GM21526 (cell line): ENCODE results near the gene COQ7.

ENCODE experiments used
- ATAC-seq: cut with Tn5 transposase; IDR thresholded peaks from one replicate; pipeline ENCODE4 v1.9.1; 2021; ENCODE audit warnings: moderate library complexity; ENCODE audit not compliant: unreplicated experiment, low FRiP score

COQ7 gene

DNA sequence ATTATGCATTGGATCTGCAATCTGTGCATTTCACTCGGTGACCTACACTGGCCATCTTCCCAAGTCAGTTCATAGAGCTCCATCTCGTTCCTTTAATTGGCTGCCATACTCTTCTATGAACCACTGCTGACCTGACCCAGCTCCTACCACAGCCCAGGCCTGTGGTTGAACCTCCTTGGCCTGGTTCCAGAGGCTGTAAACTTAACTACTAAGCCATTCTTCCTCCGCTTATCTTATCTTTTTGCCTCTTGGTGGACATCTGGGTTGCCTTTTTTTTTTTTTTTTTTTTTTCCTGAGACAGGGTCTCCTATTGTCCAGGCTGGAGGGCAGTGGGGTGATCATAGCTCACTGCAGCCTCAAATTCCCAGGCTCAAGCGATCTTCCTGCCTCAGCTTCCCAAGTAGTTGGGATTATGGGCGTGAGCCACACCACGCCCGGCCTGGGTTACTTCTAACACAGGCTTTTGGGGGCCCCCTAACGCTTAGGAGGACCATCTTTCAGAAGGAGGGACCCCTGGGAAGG lies 18.3 kb downstream of the COQ7 start:
- no peak for ATAC-seq

DNA sequence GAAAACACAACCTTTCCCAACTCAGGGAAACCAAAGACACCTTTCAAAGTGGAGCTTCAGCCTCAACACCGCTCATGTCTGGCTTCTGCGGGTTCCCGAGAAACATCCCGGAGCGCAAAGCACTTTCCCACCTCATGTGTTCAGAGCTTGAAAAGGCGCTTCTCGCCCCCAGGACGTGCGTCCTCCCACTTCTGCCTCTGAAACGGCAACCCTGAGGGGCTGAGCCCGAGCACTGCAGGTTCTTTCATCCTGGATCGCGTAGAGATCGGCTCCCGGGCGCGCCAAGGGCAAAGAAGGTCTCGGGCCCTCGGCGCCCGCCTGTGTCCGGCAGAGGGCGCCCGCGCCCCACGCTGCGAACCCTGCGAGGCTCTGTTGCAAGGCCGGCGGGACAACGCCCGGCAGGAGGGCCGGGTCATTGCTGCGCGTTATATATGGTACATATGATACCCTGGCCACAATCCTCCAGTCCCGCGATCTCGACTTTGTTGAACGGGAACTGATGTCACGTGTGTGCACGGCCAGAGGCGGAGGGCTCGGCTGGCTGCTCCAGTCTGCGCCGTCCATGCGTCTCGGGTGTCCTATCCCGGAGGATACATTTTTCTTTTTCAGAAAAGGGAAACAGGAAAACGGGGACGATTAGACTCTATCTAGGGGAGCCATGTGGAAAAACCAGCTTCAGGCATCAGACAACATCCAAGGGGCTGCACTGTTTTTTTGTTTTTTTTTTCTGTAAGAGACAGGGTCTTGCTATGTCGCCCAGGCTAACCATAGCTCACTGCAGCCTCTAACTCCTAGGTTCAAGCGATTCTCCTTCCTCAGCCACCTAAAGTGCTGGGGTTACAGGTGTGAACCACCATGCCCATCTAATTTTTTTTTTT lies 19.1 kb downstream of the COQ7 start:
- no peak for ATAC-seq

DNA sequence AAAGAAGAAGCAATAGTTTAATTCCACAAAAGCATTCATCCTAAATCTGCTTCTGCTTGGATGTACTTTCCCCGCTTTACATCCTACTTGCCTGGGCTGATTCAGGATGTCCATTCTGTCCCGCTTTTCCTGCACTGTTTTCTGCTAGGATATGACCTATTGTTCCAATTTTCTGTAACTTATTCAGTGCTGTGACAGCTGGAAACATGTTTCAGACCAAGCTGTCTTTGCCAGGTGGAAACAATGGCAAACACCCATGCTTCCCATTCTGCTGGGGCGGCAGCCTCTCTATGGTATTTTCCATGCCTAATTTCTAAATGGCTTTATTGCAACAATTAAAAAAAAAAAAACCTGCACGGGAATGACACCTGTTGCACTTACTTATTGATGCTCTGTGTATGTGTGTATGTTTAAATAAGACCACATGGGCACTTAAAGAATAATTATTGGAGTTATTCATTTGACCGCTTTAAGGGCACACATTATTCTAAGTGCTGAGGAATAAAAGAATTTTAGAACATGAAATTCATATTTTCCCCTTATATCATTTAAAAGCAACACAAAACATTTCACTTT lies 21.0 kb downstream of the COQ7 start:
- no peak for ATAC-seq

DNA sequence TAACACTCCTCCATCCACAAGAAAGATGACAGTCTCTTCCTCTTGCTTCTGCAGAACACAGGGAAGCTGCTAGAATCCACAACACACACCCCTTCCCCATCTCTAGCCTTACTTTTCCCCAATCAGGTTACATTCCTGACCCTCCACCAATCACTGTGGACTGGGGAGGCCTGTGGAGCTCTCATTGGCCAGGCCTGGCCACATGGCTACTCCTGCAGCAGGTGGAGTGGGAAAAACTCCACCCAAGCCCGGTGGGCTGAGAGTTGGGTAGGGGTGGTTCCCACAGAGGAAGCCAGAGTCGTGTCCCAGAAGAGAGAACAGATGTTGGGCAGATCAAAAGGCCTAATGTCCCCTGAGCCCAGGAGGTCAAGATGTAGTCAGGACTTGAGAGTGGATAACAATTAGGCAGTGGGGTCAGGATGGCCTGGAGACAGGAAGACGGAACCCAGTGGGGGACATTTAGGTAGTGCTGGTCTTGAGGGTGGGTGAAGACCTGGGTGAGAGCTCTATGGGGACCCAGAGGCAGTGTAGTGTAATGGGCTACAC lies 22.1 kb downstream of the COQ7 start:
- no peak for ATAC-seq

DNA sequence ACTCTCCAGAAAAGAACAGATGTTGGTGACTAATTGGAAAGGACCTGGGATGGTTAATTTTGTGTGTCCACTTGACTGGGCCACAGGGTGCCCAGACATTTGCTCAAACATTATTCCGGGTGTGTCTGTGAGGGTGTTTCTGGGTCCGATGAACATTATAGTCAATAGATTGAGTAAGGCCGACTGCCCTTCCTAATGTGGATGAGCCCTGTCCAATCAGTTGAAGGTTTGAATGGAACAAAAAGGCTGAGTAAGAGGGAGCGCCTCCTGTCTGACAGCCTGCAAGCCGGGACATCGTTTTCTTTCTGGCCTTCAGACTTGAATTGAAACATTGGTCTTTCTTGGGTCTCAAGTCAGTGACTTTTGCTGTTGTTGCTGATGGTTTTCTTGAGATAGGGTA lies 23.5 kb downstream of the COQ7 start:
- ATAC-seq: no peak

DNA sequence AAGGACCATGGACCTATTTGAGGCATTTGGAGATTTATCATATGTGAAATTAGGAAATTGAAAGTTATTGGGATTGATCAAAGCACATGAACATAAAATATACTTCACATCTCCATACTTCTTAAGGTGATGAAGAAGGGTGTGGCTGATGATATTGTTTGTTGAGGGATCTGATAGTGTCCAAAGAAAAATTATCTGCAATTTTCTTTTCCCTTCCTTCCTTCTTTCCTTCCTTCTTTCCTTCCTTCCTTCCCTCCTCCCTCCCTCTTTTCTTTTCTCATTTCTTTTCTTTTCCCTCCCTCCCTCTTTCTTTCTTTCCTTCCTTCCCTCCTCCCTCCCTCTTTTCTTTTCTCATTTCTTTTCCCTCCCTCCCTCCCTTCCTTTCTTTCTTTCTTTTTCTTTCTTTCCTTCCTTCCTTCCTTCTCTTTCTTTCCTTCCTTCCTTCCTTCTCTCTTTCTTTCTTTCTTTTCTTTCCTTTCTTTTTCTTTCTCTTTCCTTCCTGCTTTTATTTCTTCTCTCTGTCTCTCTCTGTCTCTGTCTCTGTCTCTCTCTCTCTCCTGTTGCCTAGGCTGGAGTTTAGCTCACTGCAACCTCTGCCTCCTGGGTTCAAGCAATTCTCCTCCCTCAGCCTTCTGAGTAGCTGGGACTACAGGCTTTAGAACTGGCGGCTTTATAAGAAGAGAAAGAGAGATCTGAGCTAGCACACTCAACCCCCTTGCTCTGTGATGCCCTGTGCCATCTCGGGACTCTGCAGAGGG lies 25.4 kb downstream of the COQ7 start:
- no peak for ATAC-seq

DNA sequence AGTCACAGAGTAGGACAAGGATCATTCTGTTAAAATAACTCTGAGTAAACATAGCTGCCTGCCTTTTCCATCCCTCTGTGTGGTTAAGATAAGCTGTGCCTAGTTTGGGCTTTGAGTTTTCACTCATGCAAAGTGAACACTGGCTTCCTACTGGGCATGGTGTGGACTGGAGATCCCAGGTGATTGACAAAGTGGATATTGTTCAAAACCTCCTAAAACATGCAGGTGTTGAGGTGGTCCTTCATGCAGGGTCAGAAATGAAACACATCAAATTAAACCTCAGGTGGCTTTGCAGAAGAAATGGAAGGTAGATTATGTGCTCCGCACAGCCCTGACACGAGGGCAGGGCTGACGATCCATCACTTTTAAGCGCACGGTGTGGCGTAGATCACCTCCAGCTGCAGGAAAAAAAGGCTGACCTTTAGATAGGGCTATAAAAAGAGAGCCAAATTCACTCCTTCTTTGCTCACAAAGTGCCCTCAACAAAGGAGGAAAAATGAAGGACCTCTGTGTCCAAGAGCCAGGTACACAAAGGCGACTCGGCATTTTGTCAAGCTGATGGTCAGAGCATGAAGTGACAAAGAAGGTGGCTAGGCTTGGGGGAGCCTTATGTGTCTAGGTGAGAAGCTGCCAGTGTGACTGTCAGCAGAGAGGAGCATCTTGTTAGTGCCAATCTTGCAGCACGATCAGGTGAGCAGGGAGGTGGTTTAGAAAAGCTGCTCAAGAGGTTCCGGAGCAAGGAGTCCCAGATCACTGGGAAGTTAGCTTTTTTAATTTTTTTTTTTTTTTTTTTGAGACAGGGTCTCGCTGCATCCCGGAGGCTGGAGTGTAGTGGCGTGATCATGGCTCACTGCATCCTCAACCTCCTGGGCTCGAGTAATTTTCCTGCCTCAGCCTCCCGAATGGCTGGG lies 26.5 kb downstream of the COQ7 start:
- no peak for ATAC-seq

DNA sequence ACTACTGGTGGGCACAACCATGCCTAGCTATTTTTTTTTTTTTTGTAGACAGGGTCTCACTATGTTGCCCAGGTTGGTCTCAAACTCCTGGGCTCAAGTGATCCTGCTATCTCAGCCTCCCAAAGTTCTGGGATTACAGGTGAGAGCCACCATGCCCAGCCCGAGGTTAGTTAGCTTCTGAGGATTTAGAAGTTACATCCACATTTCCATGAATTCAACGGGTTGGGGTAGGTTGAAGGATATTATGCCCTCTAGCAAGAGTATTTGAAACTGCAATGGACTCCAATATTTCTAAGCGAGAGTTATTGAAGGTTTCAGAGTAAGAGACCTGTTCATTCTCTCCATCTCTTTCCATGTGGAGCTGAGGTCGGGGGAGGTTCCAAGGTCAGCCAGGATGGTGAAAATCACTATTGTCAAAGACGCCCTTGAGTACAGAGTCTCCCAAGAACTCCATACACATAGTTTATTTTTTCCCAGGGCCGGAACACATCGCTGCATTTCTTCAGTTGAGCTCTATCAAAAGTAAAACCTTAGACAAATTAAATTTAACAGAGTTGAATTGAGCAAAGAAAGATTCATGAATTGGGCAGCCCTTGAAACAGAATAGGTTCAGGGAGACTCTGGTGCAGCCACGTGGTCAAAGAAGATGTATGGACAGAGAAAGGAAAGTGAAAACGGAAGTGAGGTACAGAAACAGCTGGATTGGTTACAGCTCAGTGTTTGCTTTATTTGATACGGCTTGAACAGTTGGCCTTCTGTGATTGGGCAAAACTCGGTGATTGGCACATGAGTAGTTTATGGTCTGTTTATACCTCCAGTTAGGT lies 27.3 kb downstream of the COQ7 start:
- ATAC-seq: no peak

DNA sequence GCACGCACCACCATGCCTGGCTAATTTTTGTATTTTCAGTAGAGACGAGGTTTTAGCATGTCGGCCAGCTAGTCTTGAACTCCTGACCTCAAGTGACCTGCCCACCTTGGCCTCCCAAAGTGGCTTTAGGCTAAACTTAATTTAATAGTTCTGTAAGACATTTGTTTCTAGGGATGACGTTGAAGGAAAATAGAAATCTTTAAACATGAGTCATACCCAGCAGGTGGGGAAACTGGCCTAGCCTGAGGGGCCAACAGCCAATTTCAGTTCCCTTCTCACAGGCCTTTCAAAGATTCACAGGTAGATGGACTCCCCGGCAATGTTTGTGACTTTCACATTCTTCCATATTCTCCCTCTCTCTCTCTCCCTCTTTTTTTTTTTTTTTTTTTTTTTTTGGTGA lies 28.2 kb downstream of the COQ7 start:
- ATAC-seq: no peak

DNA sequence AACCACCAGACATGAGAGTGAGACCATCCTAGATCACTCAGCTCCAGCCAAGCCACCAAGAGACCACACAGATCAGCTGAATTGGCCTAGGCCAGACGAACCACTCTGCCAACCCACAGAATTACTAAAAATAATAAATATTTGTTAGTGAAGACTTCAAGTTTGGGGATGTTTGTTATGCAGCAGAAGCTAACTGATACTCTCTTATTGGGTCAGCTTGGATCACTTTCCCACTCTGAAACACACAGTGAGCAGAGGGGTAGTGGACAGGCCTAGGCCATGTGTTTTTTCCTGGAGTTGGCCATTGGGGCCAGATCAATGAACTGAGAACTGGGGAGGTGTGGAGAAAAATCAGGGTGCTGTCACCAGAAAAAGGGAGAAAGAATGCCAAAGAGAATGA lies 30.8 kb downstream of the COQ7 start:
- no peak for ATAC-seq

DNA sequence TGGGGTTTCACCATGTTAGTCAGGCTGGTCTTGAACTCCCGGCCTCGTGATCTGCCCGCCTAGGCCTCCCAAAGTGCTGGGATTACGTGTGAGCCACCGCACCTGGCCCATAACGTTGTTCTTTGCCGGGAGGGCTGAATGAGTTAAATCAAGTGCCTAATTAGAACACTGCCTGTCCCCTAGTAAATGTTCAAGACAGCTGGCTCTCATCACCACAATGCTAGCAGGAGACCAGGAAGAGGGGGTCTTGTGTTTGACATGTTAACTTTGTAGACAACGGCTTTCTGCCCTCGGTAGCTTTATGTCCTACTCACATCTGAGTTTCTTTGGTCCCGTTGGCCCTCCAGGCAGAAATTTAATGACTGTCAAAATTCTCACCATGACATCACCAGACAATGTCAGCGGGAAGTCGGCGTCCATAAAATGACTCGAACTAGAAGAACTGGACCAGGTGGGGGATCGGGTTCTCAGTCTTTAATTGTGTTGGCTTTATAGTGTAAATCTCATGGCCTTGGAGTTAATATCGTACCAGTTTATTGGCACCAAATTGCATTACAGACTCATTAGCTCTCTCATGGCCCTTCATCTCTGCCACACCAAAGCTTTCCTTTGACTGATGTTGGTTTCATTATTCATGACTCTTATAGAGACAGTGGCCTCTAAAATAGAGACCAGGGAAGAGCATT lies 34.9 kb downstream of the COQ7 start:
- no peak for ATAC-seq

DNA sequence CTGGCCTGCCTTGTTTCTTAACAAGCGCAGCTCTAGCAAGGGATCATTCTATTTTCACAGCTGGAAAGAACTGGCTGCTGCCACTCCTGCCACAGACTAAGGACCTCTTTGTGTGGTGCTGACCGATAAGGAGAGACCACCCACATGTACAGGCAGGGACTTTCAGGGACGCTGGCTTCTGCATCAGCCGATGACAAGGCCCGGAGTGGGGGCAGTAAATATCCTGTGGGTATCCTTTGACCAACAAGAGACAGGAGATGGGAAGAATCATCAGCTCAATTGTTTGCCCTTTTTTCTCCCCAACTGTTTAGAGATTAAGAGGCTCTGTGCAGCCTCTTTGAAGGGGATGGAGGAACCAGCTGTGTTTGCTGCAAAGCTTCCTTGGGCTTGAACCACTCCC lies 37.2 kb downstream of the COQ7 start:
- ATAC-seq: no peak

DNA sequence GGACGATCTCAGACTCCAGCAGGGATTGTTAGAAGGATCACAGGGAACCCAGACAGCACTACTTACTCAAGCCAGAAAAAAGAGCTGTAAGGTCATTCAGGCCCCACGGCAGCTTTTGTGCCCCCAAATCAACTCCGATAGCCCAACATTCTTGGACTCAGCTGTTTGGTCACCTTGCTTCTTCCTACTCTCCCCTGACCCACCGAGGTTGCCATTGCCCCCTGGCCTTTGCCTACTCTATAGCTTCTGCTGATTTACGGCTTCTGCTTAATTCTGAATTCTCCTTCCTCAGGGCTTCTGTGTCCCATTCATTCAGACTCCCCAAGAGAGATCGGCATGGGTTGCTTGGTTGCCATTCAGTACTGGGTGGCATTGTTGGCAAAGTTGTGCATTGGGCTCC lies 37.7 kb downstream of the COQ7 start:
- no peak for ATAC-seq

DNA sequence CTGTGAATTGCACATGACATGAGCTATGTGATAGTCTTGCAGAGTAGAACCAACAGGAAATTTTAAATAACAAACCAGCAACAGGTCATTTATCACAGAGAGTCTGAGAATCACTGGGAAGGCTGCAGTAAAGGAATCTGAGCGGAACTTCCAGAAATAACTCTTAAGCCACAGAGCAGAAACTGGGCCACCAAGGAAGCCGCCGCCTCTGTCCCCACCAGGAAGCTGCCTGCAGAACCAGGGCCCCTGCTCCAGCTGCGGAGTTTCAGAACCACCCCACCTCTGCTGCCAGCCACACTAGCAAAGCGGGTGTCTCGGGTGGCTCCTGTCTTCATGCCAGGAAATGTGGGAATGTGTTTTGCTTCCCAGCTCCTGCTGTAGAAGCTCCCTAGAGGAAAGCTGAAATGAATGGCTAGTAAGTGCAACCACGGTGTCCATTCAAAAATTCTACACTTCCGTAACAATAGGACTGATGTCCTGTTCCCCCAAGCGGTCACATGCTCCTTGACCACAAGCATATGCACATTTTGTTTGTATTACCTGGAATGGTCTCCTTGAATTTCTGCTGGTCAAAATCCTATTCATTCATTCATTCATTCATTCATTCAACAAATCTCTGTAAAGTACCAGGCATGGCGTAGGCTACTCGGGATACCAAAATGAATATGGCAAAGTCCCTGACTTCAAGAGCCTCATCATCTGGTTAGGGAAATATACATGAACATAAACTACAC lies 38.6 kb downstream of the COQ7 start:
- no peak for ATAC-seq

DNA sequence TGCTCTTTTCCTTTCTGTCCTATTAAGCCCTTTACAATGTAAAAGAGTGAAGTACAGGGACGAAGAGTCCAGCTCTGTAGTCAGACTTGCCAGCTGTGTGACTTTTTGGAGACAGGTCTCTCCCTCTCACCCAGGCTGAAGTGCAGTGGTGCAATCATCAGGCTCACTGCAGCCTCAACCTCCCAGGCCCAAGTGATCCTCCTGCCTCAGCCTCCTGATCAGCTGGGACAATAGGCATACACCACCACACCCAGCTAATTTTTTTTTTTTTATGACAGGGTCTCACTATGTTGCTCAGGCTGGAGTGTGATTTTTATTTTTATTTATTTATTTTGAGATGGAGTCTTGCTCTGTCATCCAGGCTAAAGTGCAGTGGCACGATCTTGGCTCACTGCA lies 39.2 kb downstream of the COQ7 start:
- no peak for ATAC-seq

DNA sequence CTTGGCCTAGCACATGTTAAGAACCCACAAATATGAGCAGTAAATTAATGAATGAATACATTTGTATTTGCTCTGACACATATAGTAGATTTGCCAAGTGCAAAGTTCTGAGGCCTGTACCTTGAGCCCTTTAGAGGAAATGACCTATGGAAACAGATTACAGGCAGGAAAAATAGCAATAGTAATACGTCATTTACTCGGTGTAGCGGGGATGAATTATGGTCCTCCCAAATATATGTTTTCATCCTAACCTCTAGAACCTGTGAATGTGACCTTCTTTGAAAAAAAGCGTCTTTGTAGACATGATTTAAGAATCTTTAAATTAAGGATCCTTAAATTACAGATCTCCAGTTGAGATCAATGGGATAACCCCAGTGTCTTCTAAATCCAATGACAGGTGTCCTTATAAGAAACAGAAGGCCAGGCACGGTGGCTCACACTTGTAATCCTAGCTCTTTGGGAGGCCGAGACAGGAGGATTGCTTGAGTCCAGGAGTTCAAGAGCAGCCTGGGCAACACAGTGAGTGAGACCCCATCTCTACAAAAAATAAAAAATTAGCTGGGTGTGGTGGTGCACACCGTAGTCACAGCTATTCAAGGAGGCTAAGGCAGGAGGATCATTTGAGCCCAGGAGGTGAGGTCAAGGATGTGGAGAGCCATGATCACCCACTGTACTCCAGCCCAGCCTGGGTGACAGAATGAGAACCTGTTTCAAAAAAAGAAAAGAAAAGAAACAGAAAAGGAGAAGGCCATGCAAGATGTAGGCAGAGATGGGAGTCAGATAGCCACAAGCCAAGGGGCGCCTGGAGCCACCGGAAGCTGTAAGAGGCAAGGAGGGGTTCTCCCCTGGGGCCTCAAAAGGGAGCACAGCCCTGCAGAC lies 41.2 kb downstream of the COQ7 start:
- ATAC-seq: no peak

DNA sequence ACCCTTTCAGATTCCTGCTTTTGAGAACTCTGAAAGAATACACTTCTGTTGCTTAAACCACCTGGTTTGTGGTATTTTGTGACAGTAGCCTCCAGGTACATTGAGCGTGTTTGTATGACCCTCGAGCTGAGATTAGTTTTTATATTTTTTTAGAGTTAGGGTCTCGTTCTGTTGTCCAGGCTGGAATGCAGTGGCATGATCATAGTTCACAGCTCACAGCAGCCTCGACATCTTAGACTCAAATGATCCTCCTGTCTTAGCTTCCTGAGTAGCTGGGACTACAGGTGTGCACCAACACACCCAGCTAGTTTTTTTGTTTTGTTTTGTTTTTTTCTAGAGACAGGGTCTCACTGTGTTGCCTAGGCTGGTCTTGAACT lies 41.9 kb downstream of the COQ7 start:
- no peak for ATAC-seq
